ENCODE data around the gene SLC23A3.
"Not testable (repeated sequence)": the region's sequence is repeated elsewhere in the genome, so short reads cannot be mapped to it uniquely, and the experiment has no call there.

Gene SLC23A3

GRCh38 chr2:219204425-219205164 lies 34.8 kb upstream of the SLC23A3 start:
- no peak for DNase-seq

GRCh38 chr2:219201331-219201730 lies 31.5 kb upstream of the SLC23A3 start:
- DNase-seq: not testable (repeated sequence)

- DNase-seq: peak; percentile 75
These were observed 30.9 kb upstream of the SLC23A3 start for GRCh38 chr2:219200502-219201326.

GRCh38 chr2:219199470-219200211 lies 29.8 kb upstream of the SLC23A3 start:
- no peak for DNase-seq

- no peak for DNase-seq
These were observed 29.1 kb upstream of the SLC23A3 start for GRCh38 chr2:219198974-219199373.

GRCh38 chr2:219197388-219197787 lies 27.6 kb upstream of the SLC23A3 start:
- DNase-seq: no peak

- DNase-seq: no peak
These were observed 17.1 kb upstream of the SLC23A3 start for GRCh38 chr2:219186754-219187456.

GRCh38 chr2:219184121-219184520 lies 14.3 kb upstream of the SLC23A3 start:
- DNase-seq: no peak

- DNase-seq: no peak
These were observed 13.4 kb upstream of the SLC23A3 start for GRCh38 chr2:219183151-219183772.

- DNase-seq: no peak
These were observed 12.7 kb upstream of the SLC23A3 start for GRCh38 chr2:219182331-219183150.

- no peak for DNase-seq
These were observed 11.7 kb upstream of the SLC23A3 start for GRCh38 chr2:219181531-219181930.

- no peak for DNase-seq
These were observed 11.1 kb upstream of the SLC23A3 start for GRCh38 chr2:219180961-219181360.

- DNase-seq: no peak
These were observed 10.0 kb upstream of the SLC23A3 start for GRCh38 chr2:219179601-219180465.

GRCh38 chr2:219178377-219179175 lies 8.7 kb upstream of the SLC23A3 start:
- DNase-seq: peak; percentile 73

GRCh38 chr2:219177552-219178376 lies 7.9 kb upstream of the SLC23A3 start, which contains the start of gene RETREG2:
Gene RETREG2, plus strand, starts transcription at chr2:219178275. Its CDS starts 78 bp downstream, at chr2:219178353.
- DNase-seq: peak; percentile 88

GRCh38 chr2:219176818-219177551 lies 7.2 kb upstream of the SLC23A3 start, which contains the start of gene CNPPD1:
Gene CNPPD1, minus strand, starts transcription at chr2:219176925. Its CDS starts 97 bp downstream, at chr2:219176828.
- peak; percentile 91 for DNase-seq
